HG02642 (cell line): Measurements from ENCODE around the gene FOXI1.

Experiments used
- ATAC-seq: cut with Tn5 transposase; IDR thresholded peaks from one replicate; pipeline ENCODE4 v1.9.1; 2021; ENCODE audit warnings: mild to moderate bottlenecking; ENCODE audit not compliant: unreplicated experiment, poor library complexity

Gene FOXI1

DNA sequence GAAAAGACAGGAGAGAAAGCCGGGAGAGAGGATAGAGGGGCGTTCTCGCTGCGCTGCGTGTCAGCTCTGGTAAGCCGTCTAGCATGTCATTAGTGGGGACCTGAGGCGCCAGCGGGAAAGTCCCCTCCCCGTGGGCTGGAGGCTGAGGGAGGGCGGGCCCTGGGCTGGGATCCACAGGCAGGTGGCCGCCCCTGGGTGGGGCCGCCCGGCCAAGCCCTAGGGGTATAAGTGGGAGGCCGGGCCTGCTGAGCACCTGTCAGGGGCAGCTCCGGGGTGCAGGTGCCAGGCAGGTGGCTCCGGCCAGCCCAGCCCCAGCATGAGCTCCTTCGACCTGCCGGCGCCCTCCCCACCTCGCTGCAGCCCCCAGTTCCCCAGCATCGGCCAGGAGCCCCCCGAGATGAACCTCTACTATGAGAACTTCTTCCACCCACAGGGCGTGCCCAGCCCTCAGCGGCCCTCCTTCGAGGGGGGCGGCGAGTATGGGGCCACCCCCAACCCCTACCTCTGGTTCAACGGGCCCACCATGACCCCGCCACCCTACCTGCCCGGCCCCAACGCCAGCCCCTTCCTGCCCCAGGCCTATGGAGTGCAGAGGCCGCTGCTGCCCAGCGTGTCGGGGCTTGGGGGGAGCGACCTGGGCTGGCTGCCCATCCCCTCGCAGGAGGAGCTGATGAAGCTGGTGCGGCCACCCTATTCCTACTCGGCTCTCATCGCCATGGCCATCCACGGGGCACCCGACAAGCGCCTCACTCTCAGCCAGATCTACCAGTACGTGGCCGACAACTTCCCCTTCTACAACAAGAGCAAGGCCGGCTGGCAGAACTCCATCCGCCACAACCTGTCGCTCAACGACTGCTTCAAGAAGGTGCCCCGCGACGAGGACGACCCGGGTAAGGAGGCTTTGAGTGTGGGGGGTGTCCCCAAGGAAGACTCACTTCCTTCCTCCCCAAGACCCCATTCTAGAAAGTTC is at the start of gene FOXI1:
FOXI1 (plus strand) TSS at position 256 of the 970 bp plus-strand sequence; CDS start at position 317, 61 bp downstream.
- no peak for ATAC-seq

DNA sequence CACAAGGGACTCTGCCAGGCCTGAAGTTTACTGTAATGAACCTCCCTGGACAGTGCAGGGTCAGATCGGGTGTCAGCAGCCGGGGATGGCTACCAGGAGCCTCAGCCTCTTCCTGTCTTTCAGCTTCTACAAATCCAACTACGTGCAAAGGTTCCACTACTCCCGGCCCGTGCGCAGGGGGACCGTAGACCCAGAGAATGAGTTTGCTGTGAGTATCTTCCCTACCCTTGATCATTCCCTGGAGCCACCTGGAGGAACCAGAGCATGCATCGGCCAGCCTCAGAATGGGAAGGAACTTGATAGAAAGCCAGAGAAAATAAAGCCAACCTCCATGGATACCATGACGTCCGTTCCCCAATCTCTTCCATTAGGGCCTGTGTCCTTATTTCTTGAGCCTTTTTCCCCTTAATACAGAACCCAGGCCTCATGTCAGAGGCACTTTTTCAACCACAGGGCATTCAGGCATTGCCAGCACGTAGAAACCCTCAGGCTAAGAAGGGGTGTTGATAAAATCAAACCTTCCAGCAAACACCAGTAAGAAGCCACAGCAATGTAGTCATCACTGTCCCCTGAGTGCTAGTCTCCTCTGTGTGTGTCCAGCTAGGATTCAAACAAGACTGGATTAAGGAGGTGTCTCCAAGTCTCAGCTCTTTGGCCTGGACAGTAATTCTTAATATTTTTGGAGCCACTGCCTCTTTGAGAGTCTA is 49.0 kb upstream of the FOXI1 start:
- ATAC-seq = no peak

GRCh38 chr5:170057311-170057710 is 48.4 kb upstream of the FOXI1 start:
- ATAC-seq = no peak

GRCh38 chr5:170059221-170059620 is 46.5 kb upstream of the FOXI1 start:
- no peak for ATAC-seq

DNA sequence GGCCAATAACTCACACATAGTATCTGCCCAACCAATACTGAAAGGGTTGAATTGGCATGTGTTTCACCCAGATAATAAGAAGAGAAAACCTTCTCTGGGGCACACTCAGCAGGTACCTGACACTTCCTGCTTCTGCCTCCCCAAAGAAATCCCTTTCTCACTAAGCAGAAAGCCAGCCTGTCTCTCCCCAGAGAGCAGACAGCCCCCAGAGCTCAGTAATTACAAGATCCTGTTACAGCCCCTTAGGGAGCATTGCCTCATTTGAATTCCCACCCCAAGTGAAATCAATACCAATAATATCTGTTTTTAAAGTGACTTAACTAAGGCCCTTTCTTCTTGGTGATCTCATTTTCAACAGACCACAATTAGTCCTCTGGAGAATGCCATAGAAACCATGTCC is 38.5 kb upstream of the FOXI1 start:
- no peak for ATAC-seq

- ATAC-seq = no peak
Measured at GRCh38 chr5:170067574-170068170, 38.0 kb upstream of the FOXI1 start.

DNA sequence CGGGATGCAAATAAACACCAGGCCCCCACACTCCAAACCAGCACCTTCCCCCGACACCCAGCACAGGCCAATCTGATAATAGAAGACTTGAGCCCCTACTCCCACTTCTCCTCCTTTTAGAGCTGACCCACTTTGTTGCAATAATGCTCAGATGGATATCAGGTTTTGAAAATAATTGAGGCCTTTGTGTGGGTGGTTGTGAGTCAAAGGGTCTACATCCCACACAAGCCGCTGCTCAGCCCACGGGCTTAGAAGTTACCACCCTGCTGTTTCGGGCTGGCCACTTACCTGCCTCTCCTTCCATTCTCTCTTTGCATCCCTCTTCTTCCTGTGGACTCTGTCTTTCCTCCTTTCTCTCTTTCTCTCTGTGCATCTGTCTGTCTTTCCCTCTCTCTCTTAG is 36.2 kb upstream of the FOXI1 start:
- no peak for ATAC-seq

DNA sequence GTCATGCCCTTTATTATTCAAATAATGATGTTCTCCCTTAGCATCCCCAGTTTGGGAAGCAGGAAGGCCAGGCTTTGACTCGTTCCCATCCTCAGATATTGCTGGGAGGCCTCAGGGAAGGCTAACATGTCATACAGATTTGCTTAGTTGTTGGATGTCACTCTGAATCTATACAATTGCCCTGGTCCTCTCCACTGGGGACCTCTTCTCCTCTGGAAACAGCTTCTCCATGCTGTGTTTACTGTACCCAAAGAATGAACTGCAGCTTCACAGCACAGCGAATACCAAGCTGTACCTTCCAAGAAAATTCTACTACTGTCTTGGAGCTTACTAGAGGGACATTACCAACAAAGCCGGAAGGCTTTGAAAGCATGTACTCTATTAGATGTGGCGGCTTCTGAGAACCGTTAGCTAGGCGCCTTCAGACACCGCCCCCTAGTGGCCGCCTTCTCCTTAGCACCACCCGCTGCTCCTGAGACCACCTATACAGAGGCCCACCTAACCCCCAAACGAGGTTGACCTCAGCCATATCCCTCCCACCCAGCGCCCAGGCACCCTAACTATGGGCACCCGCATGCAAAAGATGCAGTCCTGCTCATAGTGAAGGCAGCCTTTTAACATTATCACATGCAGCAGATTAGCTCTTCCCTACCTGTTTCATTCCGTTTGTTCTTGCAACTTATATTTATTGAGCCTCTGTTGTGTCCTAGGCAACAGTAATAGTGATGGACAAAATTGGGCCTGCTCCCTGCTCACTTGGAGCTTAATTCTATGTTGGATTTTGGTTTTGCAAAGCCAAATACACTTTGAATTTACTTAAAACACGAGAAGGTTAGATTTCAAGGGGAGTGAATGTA is 34.9 kb upstream of the FOXI1 start:
- no peak for ATAC-seq

DNA sequence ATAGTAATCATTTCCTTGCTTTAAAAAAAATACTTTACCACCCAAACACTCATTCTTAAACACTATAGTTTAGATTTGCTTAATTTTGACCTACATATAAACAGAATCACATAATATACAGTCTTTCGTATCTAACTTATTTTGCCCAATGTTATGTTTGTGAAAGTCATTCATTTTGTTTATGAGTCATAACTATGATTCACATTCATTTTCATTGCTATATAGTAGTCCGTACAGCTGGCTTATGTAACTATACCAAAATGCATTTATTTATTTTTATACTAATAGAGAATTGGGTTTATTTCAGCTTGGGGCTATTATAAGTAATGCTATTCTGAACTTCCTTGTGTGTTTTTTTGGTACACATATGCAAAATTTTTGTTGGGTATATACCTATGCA is 33.9 kb upstream of the FOXI1 start:
- ATAC-seq = no peak

DNA sequence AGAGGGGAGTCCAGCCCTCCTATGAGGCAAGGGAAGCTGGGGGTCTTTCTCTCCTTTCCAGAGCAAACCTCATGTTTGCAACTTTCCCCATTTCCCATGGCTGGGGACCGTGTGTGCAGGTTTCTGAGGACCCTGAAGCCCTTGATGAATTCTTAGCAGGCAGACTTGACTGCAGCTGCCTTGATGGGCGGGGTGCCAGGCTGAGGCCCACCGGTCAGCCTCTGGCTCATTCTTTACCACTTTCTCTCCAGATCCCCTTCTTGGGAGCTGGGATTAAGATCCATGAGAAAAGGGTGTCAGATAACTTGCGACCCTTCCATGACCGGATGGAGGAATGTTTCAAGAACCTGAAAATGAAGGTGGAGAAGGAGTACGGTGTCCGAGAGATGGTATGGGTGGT is 30.0 kb upstream of the FOXI1 start:
- no peak for ATAC-seq

GRCh38 chr5:170076211-170076610 is 29.5 kb upstream of the FOXI1 start:
- no peak for ATAC-seq

- ATAC-seq = no peak
Measured at GRCh38 chr5:170076739-170077138, 29.0 kb upstream of the FOXI1 start.

GRCh38 chr5:170077526-170077925 is 28.2 kb upstream of the FOXI1 start:
- no peak for ATAC-seq

- ATAC-seq = no peak
Measured at GRCh38 chr5:170078458-170078857, 27.2 kb upstream of the FOXI1 start.

DNA sequence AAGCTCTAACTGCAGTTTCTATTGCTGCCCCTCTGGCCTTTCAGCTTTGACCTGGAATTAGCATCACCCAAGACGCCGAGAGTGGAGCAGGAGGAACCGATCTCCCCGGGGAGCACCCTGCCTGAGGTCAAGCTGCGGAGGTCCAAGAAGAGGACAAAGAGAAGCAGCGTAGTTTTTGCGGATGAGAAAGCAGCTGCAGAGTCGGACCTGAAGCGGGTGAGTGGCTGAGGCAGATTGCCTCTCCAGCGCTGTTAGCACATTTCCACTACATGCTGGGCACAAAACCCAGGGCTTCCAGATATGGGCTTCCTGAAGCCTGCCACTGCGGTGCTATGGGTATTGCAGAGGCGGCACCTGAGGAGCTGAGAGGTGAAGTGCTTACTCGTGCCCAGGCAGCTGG is 26.8 kb upstream of the FOXI1 start:
- no peak for ATAC-seq

- ATAC-seq = no peak
Measured at GRCh38 chr5:170080217-170080616, 25.5 kb upstream of the FOXI1 start.

DNA sequence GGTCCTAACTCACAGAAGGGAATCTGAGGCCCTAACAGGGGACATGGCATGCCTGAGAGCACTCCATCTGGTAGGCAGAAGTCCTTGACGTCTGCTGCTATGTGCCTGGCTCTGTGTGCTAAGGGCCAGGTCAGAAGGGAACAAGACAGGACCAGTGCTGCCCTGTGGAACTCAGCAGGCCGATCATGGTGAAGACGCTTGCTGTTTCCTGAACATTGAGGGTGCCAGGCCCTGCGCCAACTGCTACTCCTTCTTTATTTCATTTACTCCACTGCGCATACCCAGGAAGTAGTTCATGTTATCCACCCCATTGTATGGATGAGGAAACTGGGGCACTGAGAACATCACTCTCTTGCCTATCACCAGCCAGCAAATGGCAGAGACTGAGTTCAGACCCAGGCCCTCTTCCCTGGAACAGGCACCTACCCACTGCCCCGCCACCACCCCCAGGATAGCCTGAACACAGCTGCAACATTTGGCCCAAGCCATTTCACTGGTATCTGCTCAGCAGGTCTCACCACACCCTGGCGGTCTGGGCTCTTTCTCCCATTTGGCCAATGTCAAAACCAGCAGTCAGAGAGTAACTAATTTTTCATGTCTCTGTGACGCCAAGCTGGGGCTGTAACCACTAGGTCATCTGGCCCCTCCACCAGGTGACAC is 24.8 kb upstream of the FOXI1 start:
- no peak for ATAC-seq

GRCh38 chr5:170081616-170082015 is 24.1 kb upstream of the FOXI1 start:
- ATAC-seq = no peak

DNA sequence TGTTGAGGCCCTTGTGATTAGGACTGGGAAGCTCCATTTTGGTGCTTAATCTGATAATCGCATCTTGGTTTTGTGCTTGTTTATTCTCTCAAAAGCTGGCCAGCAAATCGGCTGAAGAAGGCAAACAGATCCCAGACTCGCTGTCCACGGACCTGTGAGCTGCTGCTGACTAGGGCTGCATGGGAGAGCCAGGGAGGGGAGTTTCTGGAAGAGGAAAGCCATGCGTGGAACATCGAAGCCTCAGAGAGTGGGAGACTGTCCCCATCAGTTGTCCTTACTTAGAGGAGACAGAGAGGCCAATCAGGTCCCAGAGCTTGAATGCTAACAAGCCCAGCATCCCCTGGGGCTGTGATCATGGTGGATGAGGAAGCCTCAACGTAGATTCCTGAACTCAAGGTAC is 23.0 kb upstream of the FOXI1 start:
- ATAC-seq = no peak
